ENCODE data around the gene KRTAP9-3. TPM values are rescaled to one million over a fixed set of nuclear protein-coding genes. Genes with fewer than 3 reads are reported as not detected.
"Not testable (repeated sequence)": the region's sequence is repeated elsewhere in the genome, so short reads cannot be mapped to it uniquely, and the experiment has no call there.

The KRTAP9-3 gene
- total and polyA plus RNA-seq, 2 donors (not counting 1 experiment from before 2014, with no cell fraction given) = not detected

- Histone ChIP-seq H3K79me2 (ENCODE audit: control insufficient read depth, insufficient read depth, low read length) (no peaks in the 10 kb centered on the region), H3K27me3 (replicated peaks in 1 of 4; ENCODE audit: control extremely low read depth in 1 of 4, control insufficient read depth in 3 of 4, insufficient read depth in 4 of 4, low read length in 3 of 4) (no peaks in the 10 kb centered on the region), H3K9ac (ENCODE audit: low read length) (no peak overlapping the region), H3K36me3 (replicated peaks in 1 of 2; ENCODE audit: control extremely low read depth in 1 of 2, control insufficient read depth in 1 of 2, extremely low read depth in 1 of 2, insufficient read depth in 2 of 2, low read length in 1 of 2) (no peaks in the 10 kb centered on the region), H2AFZ (ENCODE audit: insufficient read depth, low read depth, low read length, poor library complexity, severe bottlenecking) (no peak overlapping the region), H3K9me3 (ENCODE audit: control extremely low read depth in 1 of 3, control insufficient read depth in 2 of 3, insufficient read depth in 1 of 3, low read length in 2 of 3) (peaks cover 0 to 4% (median 0%) of the 10 kb centered on the region in 3 donors), H4K20me1 (ENCODE audit: control insufficient read depth, insufficient read depth, low read length, poor library complexity, severe bottlenecking) (no peaks in the 10 kb centered on the region), H3K4me3 (ENCODE audit: control extremely low read depth in 1 of 5, extremely low read depth in 1 of 5, insufficient read depth in 1 of 5, low read depth in 2 of 5, low read length in 4 of 5) (no peak overlapping the region), H3K4me1 (ENCODE audit: control insufficient read depth in 2 of 2, insufficient read depth in 2 of 2, low read length in 2 of 2) (no peaks in the 10 kb centered on the region), H3K4me2 (replicated peaks; ENCODE audit: low read depth, low read length, poor library complexity, severe bottlenecking) (no peak overlapping the region), H3K27ac (ENCODE audit: low read length in 2 of 2) (no peak overlapping the region)
- Mint-ChIP-seq H3K4me3 (no peak overlapping the region), H3K27ac (no peak overlapping the region), H3K9me3 (ENCODE audit: insufficient read depth) (no peaks in the 10 kb centered on the region), H3K27me3 (peaks cover 30% of the 10 kb centered on the region), H3K4me1 (no peaks in the 10 kb centered on the region)
- no peak for ATAC-seq (ENCODE audit: low read depth)
- no peak for DNase-seq
- POLR2A ChIA-PET = no interaction called here
- CTCF ChIA-PET = no interaction called here
- no CpG with 5 or more reads among the region's 2 CpGs for WGBS (ENCODE audit: insufficient coverage)
- TF ChIP-seq EZH2 (IDR thresholded peaks at IDR 0.05; ENCODE audit: borderline replicate concordance, insufficient read depth, low read depth, low read length, poor library complexity, severe bottlenecking) (no peak), CTCF (IDR thresholded peaks at IDR 0.05) (no peak)
- intact Hi-C loops (cut with micrococcal nuclease) = no loop called here
These were observed 8.4 kb upstream of the KRTAP9-3 start for GRCh38 chr17:41223821-41224220.

- no peak overlapping the region for H3K27ac ChIP-seq (ENCODE audit: low read length in 2 of 2)
- H3K36me3 ChIP-seq (replicated peaks in 1 of 2; ENCODE audit: control extremely low read depth in 1 of 2, control insufficient read depth in 1 of 2, extremely low read depth in 1 of 2, insufficient read depth in 2 of 2, low read length in 1 of 2) = no peaks in the 10 kb centered on the region
- H3K27me3 ChIP-seq (replicated peaks in 1 of 4; ENCODE audit: control extremely low read depth in 1 of 4, control insufficient read depth in 3 of 4, insufficient read depth in 4 of 4, low read length in 3 of 4) = no peaks in the 10 kb centered on the region
- CTCF ChIA-PET = no interaction called here
- ATAC-seq (ENCODE audit: low read depth) (no peak), DNase-seq (no peak)
- no peak overlapping the region for H2AFZ ChIP-seq (ENCODE audit: insufficient read depth, low read depth, low read length, poor library complexity, severe bottlenecking)
- no peak for TF ChIP-seq EZH2 (IDR thresholded peaks at IDR 0.05; ENCODE audit: borderline replicate concordance, insufficient read depth, low read depth, low read length, poor library complexity, severe bottlenecking)
- TF ChIP-seq CTCF (IDR thresholded peaks at IDR 0.05) = no peak
- H3K27ac Mint-ChIP-seq = no peak overlapping the region
- no peaks in the 10 kb centered on the region for H3K79me2 ChIP-seq (ENCODE audit: control insufficient read depth, insufficient read depth, low read length)
- no peak overlapping the region for H3K4me3 ChIP-seq (ENCODE audit: control extremely low read depth in 1 of 5, extremely low read depth in 1 of 5, insufficient read depth in 1 of 5, low read depth in 2 of 5, low read length in 4 of 5)
- peaks cover 2% of the 10 kb centered on the region for H3K4me1 Mint-ChIP-seq
- no peak overlapping the region for H3K4me3 Mint-ChIP-seq
- no peak overlapping the region for H3K9ac ChIP-seq (ENCODE audit: low read length)
- H3K9me3 ChIP-seq (ENCODE audit: control extremely low read depth in 1 of 3, control insufficient read depth in 2 of 3, insufficient read depth in 1 of 3, low read length in 2 of 3) = no peaks in the 10 kb centered on the region
- H3K4me1 ChIP-seq (ENCODE audit: control insufficient read depth in 2 of 2, insufficient read depth in 2 of 2, low read length in 2 of 2) = peaks cover 0 to 4% of the 10 kb centered on the region in 2 donors
- 100% methylated on average over 2 of the region's 6 CpGs for WGBS (ENCODE audit: insufficient coverage)
- no peaks in the 10 kb centered on the region for H3K9me3 Mint-ChIP-seq (ENCODE audit: insufficient read depth)
- POLR2A ChIA-PET = no interaction called here
- no peak overlapping the region for H3K4me2 ChIP-seq (replicated peaks; ENCODE audit: low read depth, low read length, poor library complexity, severe bottlenecking)
- intact Hi-C loops (cut with micrococcal nuclease) = no loop called here
- peaks cover 26% of the 10 kb centered on the region for H3K27me3 Mint-ChIP-seq
- H4K20me1 ChIP-seq (ENCODE audit: control insufficient read depth, insufficient read depth, low read length, poor library complexity, severe bottlenecking) = no peaks in the 10 kb centered on the region
These were observed 6.2 kb upstream of the KRTAP9-3 start for GRCh38 chr17:41226051-41226450.

- intact Hi-C loops (cut with micrococcal nuclease); H3K4me3 ChIP-seq (ENCODE audit: control extremely low read depth in 1 of 5, extremely low read depth in 1 of 5, insufficient read depth in 1 of 5, low read depth in 2 of 5, low read length in 4 of 5); CTCF ChIA-PET; POLR2A ChIA-PET; H2AFZ ChIP-seq (ENCODE audit: insufficient read depth, low read depth, low read length, poor library complexity, severe bottlenecking); H3K9ac ChIP-seq (ENCODE audit: low read length); H3K9me3 ChIP-seq (ENCODE audit: control extremely low read depth in 1 of 3, control insufficient read depth in 2 of 3, insufficient read depth in 1 of 3, low read length in 2 of 3); ATAC-seq (ENCODE audit: low read depth); H3K9me3 Mint-ChIP-seq (ENCODE audit: insufficient read depth); H3K4me1 Mint-ChIP-seq; H3K36me3 ChIP-seq (replicated peaks in 1 of 2; ENCODE audit: control extremely low read depth in 1 of 2, control insufficient read depth in 1 of 2, extremely low read depth in 1 of 2, insufficient read depth in 2 of 2, low read length in 1 of 2); H3K27ac ChIP-seq (ENCODE audit: low read length in 2 of 2); H3K4me3 Mint-ChIP-seq; H3K4me2 ChIP-seq (replicated peaks; ENCODE audit: low read depth, low read length, poor library complexity, severe bottlenecking); H3K27ac Mint-ChIP-seq; H3K27me3 ChIP-seq (replicated peaks in 1 of 4; ENCODE audit: control extremely low read depth in 1 of 4, control insufficient read depth in 3 of 4, insufficient read depth in 4 of 4, low read length in 3 of 4); H3K4me1 ChIP-seq (ENCODE audit: control insufficient read depth in 2 of 2, insufficient read depth in 2 of 2, low read length in 2 of 2); H3K79me2 ChIP-seq (ENCODE audit: control insufficient read depth, insufficient read depth, low read length); H4K20me1 ChIP-seq (ENCODE audit: control insufficient read depth, insufficient read depth, low read length, poor library complexity, severe bottlenecking); DNase-seq: not testable (repeated sequence)
- WGBS (ENCODE audit: insufficient coverage) = 75% methylated on average over 2 of the region's 4 CpGs
- peaks cover 24% of the 10 kb centered on the region for H3K27me3 Mint-ChIP-seq
These were observed 5.6 kb upstream of the KRTAP9-3 start, which contains the start of gene KRTAP9-2 for GRCh38 chr17:41226598-41227095. KRTAP9-2 (plus strand) TSS chr17:41226648; CDS start chr17:41226655, 7 bp downstream.
